GM12878 (cell line): ENCODE results near the gene ADGRB2. TPM values are rescaled to one million over a fixed set of nuclear protein-coding genes. Genes with fewer than 3 reads are reported as not detected.

ENCODE experiments used
- ATAC-seq: fragments of 200-7000 bp; cut with Tn5 transposase; 3 replicates; pipeline ENCODE4 v1.9.1; 2020; ENCODE audit warnings: mild to moderate bottlenecking, moderate library complexity
- BruUV-seq: library from RNA; stranded (reverse); fragments of 400-500 nt; replicated peaks from 2 replicates; lab custom pipeline; 2021; lab: Mats Ljungman, UMichigan
- CTCF ChIA-PET: fragments of 300-600 bp; sonication (Branson Sonifier 250); formaldehyde crosslinking; extraction: SDS; loops from one replicate; lab custom pipeline; 2021; ENCODE audit warnings: inconsistent platforms; lab: Yijun Ruan, JAX
- POLR2A ChIA-PET: fragments of 350-600 bp; formaldehyde crosslinking; extraction: SDS; loops from one replicate; lab custom pipeline; 2021; ENCODE audit warnings: inconsistent platforms; lab: Charles Lee
- RAD21 ChIA-PET: fragments of 300-600 bp; sonication (Branson Sonifier 250); formaldehyde crosslinking; loops from one replicate; lab custom pipeline; 2023; ENCODE audit warnings: antibody characterized with exemption; ENCODE audit not compliant: unreplicated experiment; lab: Charles Lee
- SMC1A ChIA-PET: fragments of 300-600 bp; sonication (Branson Sonifier 250); formaldehyde crosslinking; loops from one replicate; lab custom pipeline; 2023; ENCODE audit not compliant: unreplicated experiment, uncharacterized antibody; lab: Charles Lee
- DNase-seq: peaks from one replicate; pipeline ENCODE4 v3.0.0-alpha.2; 2011; ENCODE audit warnings: low read depth, low spot score
- FAIRE-seq: peaks from 3 replicates; lab custom pipeline; 2011; peaks lifted over from hg19 to GRCh38; lab: Jason Lieb, UNC
- H2AFZ ChIP-seq: 2 replicates; pipeline ENCODE4 v1.6.0; 2011; ENCODE audit warnings: low read depth, low read length, control low read depth; ENCODE audit not compliant: control insufficient read depth
- H3K27ac ChIP-seq: 2 replicates; pipeline ENCODE4 v1.5.1; 2011; ENCODE audit warnings: control low read depth; ENCODE audit not compliant: control insufficient read depth, insufficient read depth
- H3K27me3 ChIP-seq, 2 experiments: replicated peaks in 1 of 2; 2 replicates each; pipeline versions ENCODE4 v1.6.0 to v1.6.1; 2011; ENCODE audit warnings: low read length in 1 of 2; ENCODE audit not compliant: control insufficient read depth in 2 of 2, insufficient read depth in 2 of 2
- H3K36me3 ChIP-seq, 2 experiments: 2 replicates each; pipeline ENCODE4 v1.5.1; 2011; ENCODE audit warnings: low read length in 1 of 2; ENCODE audit not compliant: control insufficient read depth in 2 of 2, insufficient read depth in 2 of 2
- H3K4me1 ChIP-seq: 2 replicates; pipeline ENCODE4 v1.6.1; 2011; ENCODE audit warnings: mild to moderate bottlenecking, low read length, moderate library complexity, mixed read lengths; ENCODE audit not compliant: control insufficient read depth, insufficient read depth
- H3K4me2 ChIP-seq: 2 replicates; pipeline ENCODE4 v1.6.0; 2011; ENCODE audit warnings: control low read depth; ENCODE audit not compliant: control insufficient read depth, insufficient read depth
- H3K4me3 ChIP-seq: fragments of 200-600 bp; sonication (generic); 2 replicates; pipeline ENCODE4 v1.5.1; 2016
- H3K79me2 ChIP-seq: 2 replicates; pipeline ENCODE4 v1.6.0; 2011; ENCODE audit warnings: low read length; ENCODE audit not compliant: control insufficient read depth, insufficient read depth
- H3K9ac ChIP-seq: 2 replicates; pipeline ENCODE4 v1.8.0; 2011; ENCODE audit warnings: low read length, control low read depth, mixed read lengths; ENCODE audit not compliant: control insufficient read depth, insufficient read depth
- H3K9me3 ChIP-seq: replicated peaks from 3 replicates; pipeline ENCODE4 v1.5.1; 2011; ENCODE audit warnings: mild to moderate bottlenecking, low read length; ENCODE audit not compliant: control insufficient read depth, insufficient read depth
- H4K20me1 ChIP-seq: 2 replicates; pipeline ENCODE4 v1.6.0; 2011; ENCODE audit not compliant: control insufficient read depth, insufficient read depth
- ASH2L ChIP-seq: fragments of 300-600, 200-600 bp; sonication (generic); IDR thresholded peaks from 2 replicates; pipeline ENCODE4 v1.6.1; 2017; ENCODE audit warnings: low read depth, mild to moderate bottlenecking, borderline replicate concordance
- BHLHE40 ChIP-seq, 2 experiments: fragments of 450-650 bp in 1 of 2; IDR thresholded peaks; 2 replicates each; pipeline ENCODE4 v1.6.1; 2011 to 2017; ENCODE audit warnings: low read depth in 2 of 2, borderline replicate concordance in 1 of 2, improper control_type of control experiment in 1 of 2, low read length in 1 of 2, mild to moderate bottlenecking in 1 of 2
- CHD4 ChIP-seq: fragments of 200-600 bp; sonication (generic); IDR thresholded peaks from 2 replicates; pipeline ENCODE4 v1.6.1; 2016; ENCODE audit warnings: mild to moderate bottlenecking
- EP300 ChIP-seq, 2 experiments: fragments of 150-350 bp in 1 of 2; IDR thresholded peaks; 2 replicates each; pipeline ENCODE4 v1.6.1; 2011 to 2012; ENCODE audit warnings: low read depth in 2 of 2, low read length in 2 of 2, borderline replicate concordance in 1 of 2, improper control_type of control experiment in 1 of 2, inconsistent platforms in 1 of 2; ENCODE audit not compliant: control insufficient read depth in 1 of 2
- EZH2 ChIP-seq: IDR thresholded peaks from 2 replicates; pipeline ENCODE4 v1.6.1; 2012; ENCODE audit warnings: low read depth, mild to moderate bottlenecking, control low read depth, inconsistent platforms, low read length, borderline replicate concordance; ENCODE audit not compliant: control insufficient read depth
- IKZF2 ChIP-seq, 2 experiments: fragments of 450-650 bp; IDR thresholded peaks; 2 replicates each; pipeline ENCODE4 v1.6.1; 2017; ENCODE audit warnings: mild to moderate bottlenecking in 2 of 2, moderate library complexity in 2 of 2
- IRF4 ChIP-seq: IDR thresholded peaks from 2 replicates; pipeline ENCODE4 v1.6.1; 2011; ENCODE audit warnings: low read depth, low read length
- JUNB ChIP-seq: IDR thresholded peaks from 2 replicates; pipeline ENCODE4 v1.6.1; 2016; ENCODE audit warnings: antibody characterized with exemption, mild to moderate bottlenecking
- LARP7 ChIP-seq: fragments of 450-650 bp; IDR thresholded peaks from 2 replicates; pipeline ENCODE4 v1.6.1; 2017; ENCODE audit warnings: mild to moderate bottlenecking
- MEF2B ChIP-seq: fragments of 450-650 bp; IDR thresholded peaks from 2 replicates; pipeline ENCODE4 v1.6.1; 2018; ENCODE audit warnings: mild to moderate bottlenecking, moderate library complexity; ENCODE audit not compliant: partially characterized antibody, poor library complexity, severe bottlenecking
- MYC ChIP-seq: IDR thresholded peaks from 2 replicates; pipeline ENCODE4 v1.6.1; 2011; ENCODE audit warnings: mild to moderate bottlenecking, low read length, moderate library complexity, inconsistent platforms; ENCODE audit not compliant: insufficient read depth, insufficient replicate concordance, insufficient read length, severe bottlenecking
- NRF1 ChIP-seq: conservative IDR thresholded peaks from 2 replicates; pipeline ENCODE4 v1.6.1; 2011; ENCODE audit warnings: mild to moderate bottlenecking, low read depth, low read length, improper control_type of control experiment
- RAD51 ChIP-seq: fragments of 450-650 bp; IDR thresholded peaks from 2 replicates; pipeline ENCODE4 v1.6.1; 2016; ENCODE audit warnings: moderate library complexity, mild to moderate bottlenecking, inconsistent platforms
- SIX5 ChIP-seq: IDR thresholded peaks from 2 replicates; pipeline ENCODE4 v1.6.1; 2011; ENCODE audit warnings: mild to moderate bottlenecking, low read depth, low read length, moderate library complexity; ENCODE audit not compliant: severe bottlenecking
- SMAD5 ChIP-seq: IDR thresholded peaks from 2 replicates; pipeline ENCODE4 v1.6.1; 2016; ENCODE audit warnings: antibody characterized with exemption, low read depth
- SP1 ChIP-seq: IDR thresholded peaks from one replicate; pipeline ENCODE4 v1.6.1; 2011; ENCODE audit warnings: low read depth, low read length
- TAF1 ChIP-seq: IDR thresholded peaks from 2 replicates; pipeline ENCODE4 v1.6.1; 2011; ENCODE audit warnings: mild to moderate bottlenecking, low read depth, low read length, borderline replicate concordance
- TCF12 ChIP-seq: IDR thresholded peaks from 2 replicates; pipeline ENCODE4 v1.6.1; 2011; ENCODE audit warnings: low read depth, mild to moderate bottlenecking, low read length
- TCF7 ChIP-seq: IDR thresholded peaks from 2 replicates; pipeline ENCODE4 v1.6.1; 2014; ENCODE audit warnings: antibody characterized with exemption, borderline replicate concordance
- ZNF24 ChIP-seq: fragments of 450-650 bp; IDR thresholded peaks from 2 replicates; pipeline ENCODE4 v1.6.1; 2017; ENCODE audit warnings: antibody characterized with exemption, mild to moderate bottlenecking
- WGBS: methylation state at CpG from one replicate; pipeline ENCODE4 v1.1.6; 2016; ENCODE audit warnings: low lambda C conversion rate; ENCODE audit not compliant: insufficient replicate concordance, insufficient coverage; ENCODE audit errors: missing lambda C conversion rate; 5-methylcytosine and 5-hydroxymethylcytosine counted together
- in situ Hi-C: fragments of 300-500 bp; cut with MboI; formaldehyde crosslinking; loops from 9 replicates; pipeline ENCODE4 v1.14.3; 2018; ENCODE audit warnings: mixed read lengths
- intact Hi-C: fragments of 100-400 bp; cut with micrococcal nuclease; formaldehyde crosslinking; loops from one replicate; pipeline ENCODE4 v1.14.2; 2022; ENCODE audit not compliant: unreplicated experiment
- polyA plus RNA-seq, 11 experiments: library from polyadenylated mRNA; depleted of rRNA in 4 of 11; unstranded in 6 of 11; stranded (reverse) in 5 of 11; fragments of >200 nt; fragmentation: Nextera tagmentation in 4 of 11; fragmentation: Illumina TruSeq in 1 of 11; extraction: Ambion mirVana in 4 of 11; extraction: Trizol in 1 of 11; gene quantifications; 1 replicate in 1 of 11; 2 replicates in 10 of 11; pipeline versions ENCODE4 v1.2.1 to v1.2.3, GENCODE V29; 2011 to 2016; ENCODE audit warnings: inconsistent platforms in 2 of 11, missing spikeins in 2 of 11, low read depth in 1 of 11
- total RNA-seq, 4 experiments: library from RNA; depleted of rRNA in 3 of 4; stranded (reverse); fragments of >200 nt in 3 of 4; fragmentation: Illumina TruSeq in 1 of 4; extraction: Trizol in 1 of 4; gene quantifications; 2 replicates each; pipeline versions ENCODE4 v1.2.1 to v1.2.3, GENCODE V29; 2013 to 2021

ADGRB2 gene
- total and polyA plus RNA-seq, 10 of the 15 experiments (the other 5 are each of a cell fraction or from before 2014, with no cell fraction given), result 0.11 to 0.33 (median 0.18) TPM; not detected in 4

GRCh38 chr1:31742462-31743212, 21.5 kb downstream of the ADGRB2 start:
- no peak for DNase-seq
- Histone ChIP-seq H3K4me2 (no peak overlapping the region), H3K4me1 (peaks cover 17% of the 10 kb centered on the region), H2AFZ (no peak overlapping the region), H4K20me1 (no peaks in the 10 kb centered on the region), H3K9me3 (no peaks in the 10 kb centered on the region), H3K27me3 (peaks cover 0 to 2% of the 10 kb centered on the region in 2 experiments; a peak in 1 of 4 replicates), H3K36me3 (no peaks in the 10 kb centered on the region), H3K9ac (no peak overlapping the region), H3K27ac (no peak overlapping the region), H3K4me3 (no peak overlapping the region), H3K79me2 (no peaks in the 10 kb centered on the region)
- ChIA-PET POLR2A (no interaction called here), RAD21 (no interaction called here), CTCF (interaction anchor here (1.4 kb wide), 1 partner anchor 46 kb away, joined by 4 read pairs; no protein-coding TSS in a partner anchor), SMC1A (no interaction called here)
- no TSS peak for BruUV-seq
- WGBS, result 52% methylated on average over 32 of the region's 32 CpGs
- intact Hi-C loops, result no loop called here
- ATAC-seq, result no peak
- FAIRE-seq, result no peak
- in situ Hi-C loops, result no loop called here
- TF ChIP-seq EP300 (IDR thresholded peaks at IDR 0.05; ENCODE audit: borderline replicate concordance in 1 of 2, control insufficient read depth in 1 of 2, low read depth in 2 of 2, low read length in 2 of 2), result no peak
- TF ChIP-seq TCF12, result no peak
- TF ChIP-seq SMAD5, result no peak
- TF ChIP-seq EZH2, result no peak

- intact Hi-C loops, result no loop called here
- Histone ChIP-seq H2AFZ (no peak overlapping the region; the same call in 1 of the 2 replicates), H3K4me2 (no peak overlapping the region), H3K27me3 (peaks cover 0 to 2% of the 10 kb centered on the region in 2 experiments; a peak in 1 of 4 replicates), H3K9me3 (no peaks in the 10 kb centered on the region), H3K36me3 (no peaks in the 10 kb centered on the region), H3K4me3 (no peak overlapping the region), H3K79me2 (no peaks in the 10 kb centered on the region), H3K27ac (no peak overlapping the region), H4K20me1 (no peaks in the 10 kb centered on the region), H3K9ac (no peak overlapping the region), H3K4me1 (peaks cover 4% of the 10 kb centered on the region)
- RAD21 ChIA-PET, result no interaction called here
- in situ Hi-C loops, result no loop called here
- POLR2A ChIA-PET, result no interaction called here
- SMC1A ChIA-PET, result no interaction called here
- FAIRE-seq, result no peak
- WGBS, result 3% methylated on average over 12 of the region's 12 CpGs
- BruUV-seq, result no TSS peak
- ATAC-seq, result peak; percentile 82
- no peak for DNase-seq
- CTCF ChIA-PET, result no interaction called here
- no peak for TF ChIP-seq LARP7
- TF ChIP-seq NRF1, result no peak
- TF ChIP-seq SIX5, result no peak
- no peak for TF ChIP-seq SP1
- no peak for TF ChIP-seq IRF4
- no peak for TF ChIP-seq TCF7
- TF ChIP-seq CHD4, result no peak
- TF ChIP-seq BHLHE40 (IDR thresholded peaks at IDR 0.05; ENCODE audit: borderline replicate concordance in 1 of 2, low read depth in 2 of 2, low read length in 1 of 2), result no peak; a peak in 1 of 4 replicates
- no peak for TF ChIP-seq ASH2L
- TF ChIP-seq MYC, result no peak
- TF ChIP-seq RAD51, result no peak
- no peak for TF ChIP-seq ZNF24
- TF ChIP-seq JUNB, result no peak
- TF ChIP-seq TAF1, result no peak
- no peak for TF ChIP-seq MEF2B
- TF ChIP-seq IKZF2 (IDR thresholded peaks at IDR 0.05), result no peak
Observed at GRCh38 chr1:31739346-31739745, 24.8 kb downstream of the ADGRB2 start.
